Progenitor cell of endocrine pancreas (in vitro differentiated cells): ENCODE measurements around the gene SSTR5. TPM values are rescaled to one million over a fixed set of nuclear protein-coding genes. Genes with fewer than 3 reads are reported as not detected.

Source experiments
- DNase-seq: peaks from one replicate; pipeline ENCODE4 v3.0.0; 2021; ENCODE audit warnings: low spot score; ENCODE audit not compliant: unreplicated experiment
- H3K27ac Mint-ChIP-seq: 2 replicates; pipeline ENCODE4 v1.8.0; 2021; ENCODE audit warnings: mild to moderate bottlenecking, moderate library complexity, mixed read lengths
- H3K27me3 Mint-ChIP-seq: 2 replicates; pipeline ENCODE4 v1.8.0; 2021; ENCODE audit warnings: mixed read lengths
- H3K36me3 Mint-ChIP-seq: 2 replicates; pipeline ENCODE4 v1.8.0; 2022; ENCODE audit warnings: mixed read lengths; ENCODE audit not compliant: insufficient read depth
- H3K4me1 Mint-ChIP-seq: 2 replicates; pipeline ENCODE4 v1.8.0; 2021; ENCODE audit warnings: low read depth, mixed read lengths
- H3K4me3 Mint-ChIP-seq: 2 replicates; pipeline ENCODE4 v1.8.0; 2021; ENCODE audit warnings: low read depth, mild to moderate bottlenecking, moderate library complexity, mixed read lengths
- H3K9me3 Mint-ChIP-seq: 2 replicates; pipeline ENCODE4 v1.8.0; 2021; ENCODE audit warnings: low read depth, mixed read lengths
- total RNA-seq: library from RNA; stranded (reverse); gene quantifications from 2 replicates; pipeline ENCODE4 v1.2.1, GENCODE V29; 2021
- TF ChIP-seq, protein P1 (sequence below): fragments of 200-600 bp; sonication (generic); IDR thresholded peaks from one replicate; pipeline ENCODE4 v1.5.0; 2021; ENCODE audit warnings: antibody characterized with exemption, mild to moderate bottlenecking; ENCODE audit not compliant: unreplicated experiment

Gene SSTR5
- total RNA-seq, 1 donor from 2014 or later: 1.4 TPM

DNA sequence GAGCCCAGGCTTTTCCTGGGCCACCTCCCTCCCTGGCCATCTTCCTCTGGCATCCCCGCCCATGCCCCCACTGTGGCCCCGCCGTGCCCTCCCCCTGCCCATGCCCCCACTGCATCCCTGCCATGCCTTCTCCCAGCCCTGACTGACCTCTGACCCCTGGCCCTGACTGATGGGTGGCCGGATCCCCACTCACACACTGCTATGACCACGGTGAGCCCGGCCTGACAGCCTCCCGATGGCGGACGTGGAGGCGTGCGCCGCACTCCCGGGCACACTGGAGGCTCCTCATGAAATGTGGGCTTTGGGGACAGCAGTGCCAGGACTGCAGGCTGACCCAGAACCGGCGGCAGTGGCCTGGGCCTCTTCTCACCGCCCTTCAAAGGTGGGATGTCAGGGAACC, 34.1 kb downstream of the SSTR5 start:
- H3K36me3 Mint-ChIP-seq: no peaks in the 10 kb centered on the region
- H3K4me1 Mint-ChIP-seq: no peaks in the 10 kb centered on the region

DNA sequence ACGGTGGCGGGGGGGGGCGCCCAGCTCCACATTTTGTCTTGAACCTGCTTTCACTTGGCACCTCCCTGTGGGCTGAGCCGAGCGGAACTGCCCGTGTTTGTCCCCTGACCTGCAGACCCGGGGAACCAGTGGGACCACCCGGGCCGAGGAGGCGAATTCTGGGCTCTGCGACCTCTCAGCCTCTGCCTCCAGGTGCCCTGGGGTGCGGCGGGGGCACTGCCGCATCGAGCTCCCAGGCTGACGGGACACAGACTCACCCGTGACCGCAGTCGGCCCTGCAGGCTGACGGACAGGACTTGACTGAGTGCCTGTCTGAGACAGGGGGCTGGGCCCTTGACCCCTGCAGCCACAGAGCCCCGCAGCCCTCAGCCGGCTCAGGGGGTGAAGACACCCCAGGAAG, 34.6 kb downstream of the SSTR5 start:
- DNase-seq: no peak
- peaks cover 28% of the 10 kb centered on the region for H3K27me3 Mint-ChIP-seq
- H3K4me1 Mint-ChIP-seq: no peaks in the 10 kb centered on the region
- no peaks in the 10 kb centered on the region for H3K9me3 Mint-ChIP-seq
- no peaks in the 10 kb centered on the region for H3K36me3 Mint-ChIP-seq
- no peak overlapping the region for H3K27ac Mint-ChIP-seq
- no peak overlapping the region for H3K4me3 Mint-ChIP-seq
- TF ChIP-seq, protein P1, sequence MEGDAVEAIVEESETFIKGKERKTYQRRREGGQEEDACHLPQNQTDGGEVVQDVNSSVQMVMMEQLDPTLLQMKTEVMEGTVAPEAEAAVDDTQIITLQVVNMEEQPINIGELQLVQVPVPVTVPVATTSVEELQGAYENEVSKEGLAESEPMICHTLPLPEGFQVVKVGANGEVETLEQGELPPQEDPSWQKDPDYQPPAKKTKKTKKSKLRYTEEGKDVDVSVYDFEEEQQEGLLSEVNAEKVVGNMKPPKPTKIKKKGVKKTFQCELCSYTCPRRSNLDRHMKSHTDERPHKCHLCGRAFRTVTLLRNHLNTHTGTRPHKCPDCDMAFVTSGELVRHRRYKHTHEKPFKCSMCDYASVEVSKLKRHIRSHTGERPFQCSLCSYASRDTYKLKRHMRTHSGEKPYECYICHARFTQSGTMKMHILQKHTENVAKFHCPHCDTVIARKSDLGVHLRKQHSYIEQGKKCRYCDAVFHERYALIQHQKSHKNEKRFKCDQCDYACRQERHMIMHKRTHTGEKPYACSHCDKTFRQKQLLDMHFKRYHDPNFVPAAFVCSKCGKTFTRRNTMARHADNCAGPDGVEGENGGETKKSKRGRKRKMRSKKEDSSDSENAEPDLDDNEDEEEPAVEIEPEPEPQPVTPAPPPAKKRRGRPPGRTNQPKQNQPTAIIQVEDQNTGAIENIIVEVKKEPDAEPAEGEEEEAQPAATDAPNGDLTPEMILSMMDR: no peak

More for the DNA sequence above, 34.1 kb downstream of the SSTR5 start:
- DNase-seq: no peak
- Mint-ChIP-seq H3K4me3 (no peak overlapping the region), H3K27ac (no peak overlapping the region), H3K9me3 (no peaks in the 10 kb centered on the region), H3K27me3 (peaks cover 27% of the 10 kb centered on the region)
- TF ChIP-seq, protein P1: peak; percentile 5

DNA sequence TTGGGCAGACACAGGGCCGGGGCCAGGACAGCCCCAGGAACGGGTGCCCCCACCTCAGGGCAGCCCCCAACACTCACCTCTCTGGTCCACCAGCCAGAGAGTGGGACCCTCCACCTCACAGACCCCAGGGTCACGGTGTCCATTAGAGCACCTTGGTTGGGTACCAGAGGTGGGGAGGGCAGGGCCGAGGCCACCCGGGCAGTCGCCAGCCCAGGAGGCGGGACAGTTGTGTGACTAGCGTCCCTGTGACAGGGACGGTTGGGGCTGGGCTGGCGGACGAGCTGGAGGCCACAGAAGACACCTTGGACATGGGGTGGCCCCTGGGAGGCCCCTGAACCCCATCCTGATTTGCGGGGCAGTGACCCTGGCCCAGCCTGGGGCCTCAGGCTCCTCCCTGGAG, 35.2 kb downstream of the SSTR5 start:
- H3K36me3 Mint-ChIP-seq: no peaks in the 10 kb centered on the region
- H3K4me3 Mint-ChIP-seq: no peak overlapping the region
- TF ChIP-seq, protein P1: no peak
- no peaks in the 10 kb centered on the region for H3K9me3 Mint-ChIP-seq
- H3K27me3 Mint-ChIP-seq: peaks cover 31% of the 10 kb centered on the region
- no peak overlapping the region for H3K27ac Mint-ChIP-seq
- H3K4me1 Mint-ChIP-seq: no peaks in the 10 kb centered on the region
- no peak for DNase-seq

DNA sequence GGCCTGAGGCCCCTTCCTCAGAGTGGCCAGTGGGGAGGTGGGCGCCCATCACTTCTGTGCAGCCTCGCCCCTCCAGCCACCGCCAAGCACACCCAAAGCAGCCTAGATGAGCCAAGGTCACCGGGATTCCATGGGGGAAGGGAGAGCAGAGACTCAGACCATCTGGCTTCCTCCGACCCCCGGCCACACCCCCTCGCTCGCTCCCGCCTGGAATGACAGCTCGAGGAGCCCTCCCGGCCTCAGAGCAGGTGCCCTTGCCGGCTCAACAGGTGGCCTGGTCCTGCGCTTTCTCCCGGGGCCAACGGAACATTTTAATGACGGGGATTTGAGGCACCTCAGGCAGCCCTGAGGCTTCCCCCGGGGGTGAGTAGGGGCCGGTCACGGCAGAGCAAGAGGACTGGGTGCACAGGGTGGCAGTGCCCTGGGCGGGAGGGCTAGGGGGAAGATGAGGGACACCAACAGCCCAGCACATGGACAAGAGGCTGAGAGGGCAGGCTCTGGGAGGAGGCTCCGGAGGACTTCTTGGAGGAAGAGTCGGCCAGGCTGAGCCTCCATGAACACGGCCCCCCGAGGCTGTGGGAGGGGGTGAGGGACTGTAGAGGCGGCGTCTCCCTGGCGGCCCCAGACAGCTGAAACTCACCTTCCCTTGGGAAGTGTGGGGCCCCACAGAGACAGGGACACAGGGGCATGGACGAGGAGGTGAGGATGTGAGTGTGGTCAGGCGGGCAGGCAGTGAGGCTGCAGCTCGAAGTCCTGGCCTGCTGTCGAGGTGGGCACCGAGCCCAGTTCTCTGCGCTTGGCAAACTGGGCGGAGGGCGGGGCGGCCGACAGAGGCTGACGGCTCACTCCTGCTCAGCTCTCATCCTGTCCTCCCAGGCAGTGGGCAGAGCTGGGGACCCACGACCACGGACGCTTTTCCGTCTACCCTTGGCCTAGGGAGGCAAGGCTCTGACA, 36.0 kb downstream of the SSTR5 start:
- H3K27me3 Mint-ChIP-seq: peaks cover 35% of the 10 kb centered on the region
- H3K4me3 Mint-ChIP-seq: no peak overlapping the region
- no peaks in the 10 kb centered on the region for H3K36me3 Mint-ChIP-seq
- no peaks in the 10 kb centered on the region for H3K4me1 Mint-ChIP-seq
- H3K27ac Mint-ChIP-seq: no peak overlapping the region
- no peak for DNase-seq
- H3K9me3 Mint-ChIP-seq: no peaks in the 10 kb centered on the region
- TF ChIP-seq, protein P1: no peak

DNA sequence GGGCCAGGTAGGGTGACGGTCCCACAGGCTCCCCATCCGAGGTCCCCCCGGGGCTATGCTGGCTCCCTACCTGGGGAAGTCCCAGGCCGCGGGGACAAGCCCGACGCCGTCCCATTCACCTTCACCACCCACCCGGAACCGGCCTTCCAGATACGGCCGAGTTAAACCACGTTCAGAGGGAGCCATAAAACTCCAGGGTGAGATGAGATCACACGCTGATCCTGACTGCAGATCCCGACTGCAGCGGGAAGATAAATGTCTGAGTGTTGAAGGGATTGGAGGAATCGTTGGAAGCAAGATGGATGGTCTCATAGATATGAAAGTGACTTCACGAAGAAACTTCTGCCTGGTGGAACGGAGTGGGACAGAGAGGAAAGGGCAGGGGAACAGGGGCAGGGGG, 37.1 kb downstream of the SSTR5 start:
- H3K4me3 Mint-ChIP-seq: no peak overlapping the region
- no peaks in the 10 kb centered on the region for H3K9me3 Mint-ChIP-seq
- H3K27me3 Mint-ChIP-seq: peaks cover 31% of the 10 kb centered on the region
- H3K27ac Mint-ChIP-seq: no peak overlapping the region
- H3K36me3 Mint-ChIP-seq: no peaks in the 10 kb centered on the region
- TF ChIP-seq, protein P1: no peak
- no peak for DNase-seq
- H3K4me1 Mint-ChIP-seq: no peaks in the 10 kb centered on the region
